ENCODE results near the gene ARAP3. TPM values are rescaled to one million over a fixed set of nuclear protein-coding genes. Genes with fewer than 3 reads are reported as not detected.
"Not testable (repeated sequence)": the region's sequence is repeated elsewhere in the genome, so short reads cannot be mapped to it uniquely, and the experiment has no call there.

The ARAP3 gene
- total RNA-seq, 1 donor from 2014 or later: 1.3 TPM

DNA sequence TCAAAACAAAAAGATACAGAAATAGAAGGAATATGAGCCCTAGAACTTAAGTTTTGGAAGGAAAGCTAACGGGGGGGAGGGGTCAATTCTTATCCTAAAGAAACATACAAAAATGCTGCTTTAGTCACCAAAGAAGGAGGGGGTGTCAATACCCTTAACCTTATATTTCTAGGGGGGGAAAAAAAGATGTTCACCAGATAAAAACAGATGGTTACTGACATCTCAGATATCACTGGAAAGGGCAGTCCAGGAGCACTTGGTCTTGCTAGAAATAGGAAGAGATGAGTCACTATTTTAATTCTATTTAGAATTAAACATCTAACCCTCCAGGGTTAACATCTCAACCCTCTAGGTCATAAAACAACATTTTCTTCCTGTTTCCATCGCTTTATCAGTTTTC is 64.9 kb downstream of the ARAP3 start:
- H3K4me3 Mint-ChIP-seq (ENCODE audit: unreplicated experiment): peak overlapping the region; percentile 95
- no peaks in the 10 kb centered on the region for H3K9me3 Mint-ChIP-seq (ENCODE audit: unreplicated experiment)
- H3K4me1 Mint-ChIP-seq (ENCODE audit: unreplicated experiment): peaks cover 35% of the 10 kb centered on the region
- no peaks in the 10 kb centered on the region for H3K27me3 Mint-ChIP-seq (ENCODE audit: unreplicated experiment)
- H3K36me3 Mint-ChIP-seq (ENCODE audit: unreplicated experiment): peaks cover 10% of the 10 kb centered on the region
- H3K27ac Mint-ChIP-seq (ENCODE audit: unreplicated experiment): peak overlapping the region; percentile 92
- TF ChIP-seq CTCF (IDR thresholded peaks at IDR 0.05): no peak
- no peak for DNase-seq (ENCODE audit: extremely low spot score, unreplicated experiment)

DNA sequence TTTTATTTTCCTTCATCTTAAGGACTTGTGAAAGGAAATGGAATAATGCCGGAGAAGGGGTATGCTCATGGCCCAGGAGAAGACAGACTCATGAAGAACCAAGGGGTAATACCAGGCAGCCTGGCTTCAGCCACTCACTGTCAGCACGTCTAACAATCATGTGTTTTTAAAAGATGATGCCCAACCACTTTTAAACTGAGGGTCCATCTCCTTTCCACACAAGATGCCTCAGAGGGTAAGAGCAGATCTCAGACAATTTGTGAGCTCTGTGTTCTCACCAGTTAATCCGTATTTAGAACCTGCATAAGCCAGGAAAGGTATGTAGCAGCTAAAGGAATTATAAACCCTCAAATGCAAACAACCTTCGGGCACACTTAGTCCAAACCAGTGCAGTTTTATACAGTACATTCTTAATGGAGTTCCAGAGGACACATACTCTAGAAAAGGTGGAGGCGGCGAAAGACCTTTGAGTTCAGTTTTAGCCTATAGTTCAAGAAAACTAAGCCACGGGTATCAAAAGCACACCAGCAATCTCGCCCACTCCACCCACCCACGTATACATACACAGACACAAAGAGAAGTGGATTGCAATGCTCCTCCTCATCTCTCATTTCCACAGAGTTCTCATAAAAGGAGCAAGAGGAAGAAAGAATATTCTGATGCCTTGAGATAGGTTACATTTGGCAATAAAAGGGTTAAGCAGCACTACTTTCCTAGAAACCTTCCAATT is 65.9 kb downstream of the ARAP3 start:
- Mint-ChIP-seq H3K4me3 (ENCODE audit: unreplicated experiment) (no peak overlapping the region), H3K27me3 (ENCODE audit: unreplicated experiment) (no peaks in the 10 kb centered on the region), H3K4me1 (ENCODE audit: unreplicated experiment) (peaks cover 35% of the 10 kb centered on the region), H3K9me3 (ENCODE audit: unreplicated experiment) (no peaks in the 10 kb centered on the region), H3K36me3 (ENCODE audit: unreplicated experiment) (peaks cover 6% of the 10 kb centered on the region), H3K27ac (ENCODE audit: unreplicated experiment) (no peak overlapping the region)
- no peak for DNase-seq (ENCODE audit: extremely low spot score, unreplicated experiment)
- TF ChIP-seq CTCF (IDR thresholded peaks at IDR 0.05): no peak

DNA sequence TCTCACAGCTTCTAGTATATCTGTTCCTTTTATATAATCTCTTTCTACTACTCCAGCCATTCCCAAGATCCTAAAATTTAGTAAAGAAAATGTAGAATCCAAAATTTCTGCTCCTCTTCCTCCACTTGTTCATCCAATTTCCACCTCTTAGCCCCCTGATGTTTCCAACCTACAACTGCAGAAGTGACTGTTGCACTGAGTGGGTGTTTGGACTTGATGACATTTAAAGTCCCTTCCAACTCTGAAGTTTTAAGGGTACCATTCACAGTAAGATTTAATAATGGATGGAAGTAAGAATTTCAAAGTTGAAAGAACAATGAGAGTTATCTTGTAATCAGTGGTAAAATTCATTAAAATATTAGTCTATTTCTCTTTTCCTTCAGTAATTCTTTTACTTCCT is 68.7 kb downstream of the ARAP3 start:
- Mint-ChIP-seq H3K27ac (ENCODE audit: unreplicated experiment) (no peak overlapping the region), H3K4me3 (ENCODE audit: unreplicated experiment) (no peak overlapping the region), H3K9me3 (ENCODE audit: unreplicated experiment) (no peaks in the 10 kb centered on the region), H3K36me3 (ENCODE audit: unreplicated experiment) (peaks cover 8% of the 10 kb centered on the region), H3K27me3 (ENCODE audit: unreplicated experiment) (no peaks in the 10 kb centered on the region), H3K4me1 (ENCODE audit: unreplicated experiment) (peaks cover 27% of the 10 kb centered on the region)
- DNase-seq (ENCODE audit: extremely low spot score, unreplicated experiment): no peak
- TF ChIP-seq CTCF (IDR thresholded peaks at IDR 0.05): no peak

DNA sequence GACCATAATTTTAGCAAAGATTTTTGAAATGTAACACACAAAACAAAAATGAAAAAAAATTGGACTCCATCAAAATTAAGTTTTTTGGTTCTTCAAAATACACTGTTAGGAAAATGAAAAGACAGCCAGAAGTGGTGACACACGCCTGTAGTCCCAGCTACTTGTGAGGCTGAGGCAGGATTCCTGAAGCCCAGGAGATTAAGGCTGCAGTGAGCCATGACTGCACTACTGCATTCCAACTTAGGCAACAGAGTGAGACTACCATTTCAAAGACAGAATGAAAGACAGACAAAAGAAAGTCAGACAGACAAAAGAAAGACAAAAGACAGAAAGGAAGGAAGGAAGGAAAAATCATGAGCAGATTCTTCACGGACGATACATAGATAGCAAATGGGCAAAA is 70.7 kb downstream of the ARAP3 start:
- Mint-ChIP-seq H3K4me3 (ENCODE audit: unreplicated experiment) (no peak overlapping the region), H3K27me3 (ENCODE audit: unreplicated experiment) (no peaks in the 10 kb centered on the region), H3K27ac (ENCODE audit: unreplicated experiment) (no peak overlapping the region), H3K36me3 (ENCODE audit: unreplicated experiment) (peaks cover 9% of the 10 kb centered on the region), H3K4me1 (ENCODE audit: unreplicated experiment) (peaks cover 11% of the 10 kb centered on the region), H3K9me3 (ENCODE audit: unreplicated experiment) (no peaks in the 10 kb centered on the region)
- no peak for TF ChIP-seq CTCF (IDR thresholded peaks at IDR 0.05)
- no peak for DNase-seq (ENCODE audit: extremely low spot score, unreplicated experiment)

GRCh38 chr5:141609921-141610320 is 72.1 kb downstream of the ARAP3 start:
- H3K36me3 Mint-ChIP-seq (ENCODE audit: unreplicated experiment); H3K27me3 Mint-ChIP-seq (ENCODE audit: unreplicated experiment); H3K27ac Mint-ChIP-seq (ENCODE audit: unreplicated experiment); H3K4me3 Mint-ChIP-seq (ENCODE audit: unreplicated experiment); DNase-seq (ENCODE audit: extremely low spot score, unreplicated experiment); H3K9me3 Mint-ChIP-seq (ENCODE audit: unreplicated experiment): not testable (repeated sequence)
- peaks cover 16% of the 10 kb centered on the region for H3K4me1 Mint-ChIP-seq (ENCODE audit: unreplicated experiment)

Measured in osteocyte (in vitro differentiated cells).